Ovary (tissue), 9 donors: ENCODE measurements around the gene UGGT2. TPM values are rescaled to one million over a fixed set of nuclear protein-coding genes. Genes with fewer than 3 reads are reported as not detected.
"Not testable (repeated sequence)": the region's sequence is repeated elsewhere in the genome, so short reads cannot be mapped to it uniquely, and the experiment has no call there.

Experiments used
- DNase-seq, 5 donors: peaks; one replicate each; pipeline ENCODE4 v3.0.0-alpha.2; 2019 to 2020
- H3K27ac ChIP-seq, 2 donors: fragments of 200-600 bp; one replicate each; pipeline versions ENCODE4 v1.5.1 to v1.8.0; 2019 to 2022
- H3K27me3 ChIP-seq: fragments of 200-600 bp; one replicate; pipeline ENCODE4 v1.8.0; 2022
- H3K36me3 ChIP-seq: fragments of 200-600 bp; sonication (generic); one replicate; pipeline ENCODE4 v1.5.1; 2019
- H3K4me1 ChIP-seq: one replicate; pipeline ENCODE4 v1.8.1; 2013; ENCODE audit warnings: mild to moderate bottlenecking, moderate library complexity; ENCODE audit not compliant: insufficient read depth
- H3K4me3 ChIP-seq: fragments of 200-600 bp; sonication (generic); one replicate; pipeline ENCODE4 v1.5.1; 2017
- H3K9me3 ChIP-seq, 2 donors: fragments of 200-600 bp in 1 of 2; sonication (generic) in 1 of 2; one replicate each; pipeline versions ENCODE4 v1.5.1 to v1.8.1; 2013 to 2019; ENCODE audit warnings: mild to moderate bottlenecking in 1 of 2, moderate library complexity in 1 of 2
- EP300 ChIP-seq: sonication (generic); formaldehyde crosslinking; IDR thresholded peaks from one replicate; pipeline ENCODE4 v1.6.1; 2017; ENCODE audit warnings: antibody characterized with exemption
- POLR2A ChIP-seq: fragments of 450-650 bp; IDR thresholded peaks from one replicate; pipeline ENCODE4 v1.6.1; 2017; ENCODE audit warnings: antibody characterized with exemption, mild to moderate bottlenecking, moderate library complexity
- WGBS, 3 donors: extraction: QIAGEN DNeasy Blood & Tissue Kit in 1 of 3; methylation state at CpG; one replicate each; pipeline versions ENCODE4 v1.1.5 to v1.1.7; 2013 to 2017; 5-methylcytosine and 5-hydroxymethylcytosine counted together
- intact Hi-C, 4 donors: fragments of 100-400 bp; cut with DNase I; formaldehyde crosslinking; loops; one replicate each; pipeline versions ENCODE4 v1.11.0 to v1.15.1; 2022 to 2023
- polyA plus RNA-seq, 2 donors: library from polyadenylated mRNA; stranded (reverse); fragments of 200-250 nt in 1 of 2; fragments of 350-450 nt in 1 of 2; fragmentation: Illumina TruSeq in 1 of 2; extraction: RNeasy Lipid Tissue Mini Kit (QIAGEN cat#74804) in 1 of 2; gene quantifications; one replicate each; pipeline ENCODE4 v1.2.3, GENCODE V29; 2013 to 2014
- total RNA-seq, 7 donors: library from RNA; depleted of rRNA in 2 of 7; stranded (reverse); fragments of >200 nt in 2 of 7; fragmentation: NEBNext Ultra II Directional in 3 of 7; extraction: Animal tissue kit (Norgen Biotek cat#: 25700) in 3 of 7; gene quantifications; one replicate each; pipeline versions ENCODE4 v1.1.0 to v1.2.4, GENCODE V29; 2016 to 2023
- TF ChIP-seq, protein P1 (sequence below), 3 donors: fragments of 450-650 bp in 2 of 3; fragments of 200-600 bp in 1 of 3; IDR thresholded peaks; one replicate each; pipeline versions ENCODE4 v1.5.1 to v1.8.0; 2016 to 2022; ENCODE audit warnings: antibody characterized with exemption in 3 of 3, mild to moderate bottlenecking in 1 of 3
- donor health status: DM: no; HTN: no; CAD: no; lungs with moderate emphysema.
- donor health status: DM: no; HTN: no; CAD: no.
- donor health status: Bipolar disorder and iron deficiency.
- donor health status: DM: yes; HTN: yes; CAD: no.
- donor health status: DM: no; HTN: no; CAD: no.
- donor health status: DM: yes; HTN: yes; CAD: no.

UGGT2 gene
- total and polyA plus RNA-seq, 9 donors, result 7.7 to 52.6 (median 28.9) TPM

DNA sequence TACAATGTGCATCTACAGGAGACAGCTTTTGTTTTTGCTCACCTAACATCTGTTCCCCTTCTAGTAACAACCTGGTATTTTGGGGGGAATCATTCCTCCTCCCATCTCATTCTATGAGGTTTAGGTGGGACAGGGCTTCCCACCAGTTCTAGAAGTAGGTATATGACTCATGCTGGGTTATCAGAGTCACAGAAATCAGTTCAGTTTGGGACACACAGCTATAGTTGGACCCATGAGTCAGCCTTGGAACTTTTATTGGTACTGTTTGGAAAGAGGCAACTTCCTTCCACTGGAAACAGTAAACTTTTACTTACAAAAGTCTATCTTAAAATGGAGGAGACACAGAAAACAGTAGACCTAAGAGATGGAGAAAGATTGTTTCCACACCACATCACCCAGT, 190.8 kb downstream of the UGGT2 start:
- Histone ChIP-seq H3K27me3 (no peaks in the 10 kb centered on the region), H3K9me3 (no peaks in the 10 kb centered on the region), H3K27ac (no peak overlapping the region), H3K4me3 (no peak overlapping the region), H3K36me3 (no peaks in the 10 kb centered on the region), H3K4me1 (peaks cover 2% of the 10 kb centered on the region)
- TF ChIP-seq EP300 (no peak), POLR2A (no peak)
- TF ChIP-seq, protein P1, sequence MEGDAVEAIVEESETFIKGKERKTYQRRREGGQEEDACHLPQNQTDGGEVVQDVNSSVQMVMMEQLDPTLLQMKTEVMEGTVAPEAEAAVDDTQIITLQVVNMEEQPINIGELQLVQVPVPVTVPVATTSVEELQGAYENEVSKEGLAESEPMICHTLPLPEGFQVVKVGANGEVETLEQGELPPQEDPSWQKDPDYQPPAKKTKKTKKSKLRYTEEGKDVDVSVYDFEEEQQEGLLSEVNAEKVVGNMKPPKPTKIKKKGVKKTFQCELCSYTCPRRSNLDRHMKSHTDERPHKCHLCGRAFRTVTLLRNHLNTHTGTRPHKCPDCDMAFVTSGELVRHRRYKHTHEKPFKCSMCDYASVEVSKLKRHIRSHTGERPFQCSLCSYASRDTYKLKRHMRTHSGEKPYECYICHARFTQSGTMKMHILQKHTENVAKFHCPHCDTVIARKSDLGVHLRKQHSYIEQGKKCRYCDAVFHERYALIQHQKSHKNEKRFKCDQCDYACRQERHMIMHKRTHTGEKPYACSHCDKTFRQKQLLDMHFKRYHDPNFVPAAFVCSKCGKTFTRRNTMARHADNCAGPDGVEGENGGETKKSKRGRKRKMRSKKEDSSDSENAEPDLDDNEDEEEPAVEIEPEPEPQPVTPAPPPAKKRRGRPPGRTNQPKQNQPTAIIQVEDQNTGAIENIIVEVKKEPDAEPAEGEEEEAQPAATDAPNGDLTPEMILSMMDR (IDR thresholded peaks at IDR 0.05), result no peak
- intact Hi-C loops, result no loop called here
- no peak for DNase-seq

DNA sequence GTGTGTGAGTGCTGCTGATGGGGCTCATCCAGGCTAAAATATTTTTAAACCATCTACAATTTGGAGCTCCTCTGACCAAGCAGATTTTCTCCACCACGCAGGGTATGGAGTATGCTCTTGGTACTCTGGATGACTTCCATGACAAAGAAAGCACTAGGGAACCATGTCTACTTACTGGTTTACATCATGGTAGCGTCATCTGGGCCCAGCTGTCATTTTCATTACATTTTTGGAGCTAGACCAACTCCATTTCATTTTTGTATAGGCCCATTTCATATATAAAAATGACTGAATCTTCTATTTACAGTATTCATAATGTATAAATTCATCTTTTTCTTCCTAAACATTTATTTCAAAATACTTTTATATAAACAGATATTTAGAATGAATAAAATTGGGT, 191.9 kb downstream of the UGGT2 start:
- DNase-seq, result no peak
- no peaks in the 10 kb centered on the region for H3K9me3 ChIP-seq
- H3K36me3 ChIP-seq, result no peaks in the 10 kb centered on the region
- TF ChIP-seq EP300, result no peak
- TF ChIP-seq POLR2A, result no peak
- TF ChIP-seq, protein P1 (IDR thresholded peaks at IDR 0.05), result no peak
- H3K27me3 ChIP-seq, result no peaks in the 10 kb centered on the region
- no peak overlapping the region for H3K4me3 ChIP-seq
- intact Hi-C loops, result no loop called here
- H3K27ac ChIP-seq, result no peak overlapping the region
- peaks cover 2% of the 10 kb centered on the region for H3K4me1 ChIP-seq
- WGBS, 3 donors, result 77 to 91% (median 90%) methylated on average over 2 of the region's 2 CpGs

DNA sequence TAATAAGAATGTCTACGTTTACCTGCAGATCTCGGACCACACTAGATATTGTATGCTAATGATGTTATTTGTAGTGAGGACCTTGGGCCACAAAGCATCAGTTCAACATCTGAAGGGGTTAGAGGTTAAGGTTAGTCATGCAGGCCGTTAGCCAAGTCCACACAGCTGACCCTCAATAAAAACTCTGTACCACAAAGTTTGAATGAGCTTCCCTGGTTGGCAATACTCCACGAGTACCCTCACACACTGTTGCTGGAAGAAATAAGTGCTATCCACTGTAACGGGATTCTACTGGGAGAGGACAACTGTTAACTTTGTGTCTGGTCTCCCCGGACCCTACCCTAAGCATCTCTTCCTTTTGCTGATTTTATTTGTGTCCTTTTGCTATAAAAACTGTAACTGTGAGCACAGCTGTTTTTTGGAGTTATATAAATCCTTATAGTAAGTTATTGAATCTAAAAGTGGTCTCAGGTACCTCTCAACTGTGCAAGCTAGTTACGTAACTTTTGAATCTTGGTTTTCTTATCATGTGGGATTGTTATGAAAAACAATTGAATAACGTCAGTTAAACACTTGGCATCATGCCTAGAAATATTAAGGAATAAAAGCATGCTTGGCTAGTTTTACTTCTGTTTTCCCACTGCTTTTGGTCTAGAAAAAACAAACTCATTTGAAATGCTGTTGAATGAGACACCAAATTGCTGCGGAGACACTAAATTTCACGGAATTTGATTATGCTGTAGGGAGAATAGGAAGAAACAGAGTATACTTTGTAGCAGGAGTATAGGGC, 194.7 kb downstream of the UGGT2 start:
- Histone ChIP-seq H3K4me3 (no peak overlapping the region), H3K36me3 (no peaks in the 10 kb centered on the region), H3K4me1 (peaks cover 2% of the 10 kb centered on the region), H3K27ac (no peak overlapping the region), H3K27me3 (no peaks in the 10 kb centered on the region), H3K9me3 (no peaks in the 10 kb centered on the region)
- no peak for DNase-seq
- 34 to 56% (median 39%) methylated on average over 10 of the region's 10 CpGs for WGBS, 3 donors
- intact Hi-C loops, result no loop called here
- TF ChIP-seq EP300 (no peak), POLR2A (no peak)
- TF ChIP-seq, protein P1 (IDR thresholded peaks at IDR 0.05), result no peak

DNA sequence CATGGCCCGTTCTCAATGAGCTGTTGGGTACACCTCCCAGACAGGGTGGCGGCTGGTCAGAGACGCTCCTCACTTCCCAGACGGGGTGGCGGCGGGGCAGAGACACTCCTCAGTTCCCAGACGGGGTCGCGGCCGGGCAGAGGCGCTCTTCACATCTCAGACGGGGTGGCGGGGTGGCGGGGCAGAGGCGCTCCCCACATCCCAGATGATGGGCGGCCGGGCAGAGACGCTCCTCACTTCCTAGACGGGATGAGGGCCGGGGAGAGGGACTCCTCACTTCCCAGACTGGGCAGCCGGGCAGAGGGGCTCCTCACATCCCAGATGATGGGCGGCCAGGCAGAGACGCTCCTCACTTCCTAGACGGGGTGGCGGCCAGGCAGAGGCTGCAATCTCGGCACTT, 207.5 kb downstream of the UGGT2 start:
- H3K27me3 ChIP-seq, H3K4me3 ChIP-seq, intact Hi-C loops, H3K4me1 ChIP-seq, H3K36me3 ChIP-seq, H3K27ac ChIP-seq, DNase-seq, H3K9me3 ChIP-seq: not testable (repeated sequence)
- WGBS, 3 donors, result 95 to 96% (median 95%) methylated on average over 23 to 26 of the region's 26 CpGs

DNA sequence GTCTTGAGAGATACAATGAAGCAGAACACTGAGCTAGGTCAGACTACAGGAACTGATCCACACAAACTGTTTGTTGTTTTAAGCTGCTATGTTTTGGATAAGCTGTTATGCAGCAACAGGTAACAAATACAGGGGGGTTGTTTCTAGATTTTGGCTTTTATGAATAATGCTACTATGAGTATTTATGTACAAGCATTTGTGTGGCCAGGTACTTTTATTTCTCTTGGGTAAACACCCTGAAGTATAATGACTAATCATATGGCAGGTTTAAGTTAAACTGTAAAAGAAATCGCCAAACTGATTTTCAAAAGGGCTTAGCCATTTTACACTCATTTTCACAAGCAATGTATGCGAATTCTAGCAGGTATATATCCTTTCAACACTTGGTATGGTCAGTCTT, 210.3 kb downstream of the UGGT2 start:
- no peak for DNase-seq
- Histone ChIP-seq H3K4me3 (no peak overlapping the region), H3K9me3 (no peaks in the 10 kb centered on the region), H3K27me3 (no peaks in the 10 kb centered on the region), H3K27ac (no peak overlapping the region), H3K4me1 (no peaks in the 10 kb centered on the region), H3K36me3 (no peaks in the 10 kb centered on the region)
- TF ChIP-seq EP300 (no peak), POLR2A (no peak)
- TF ChIP-seq, protein P1 (IDR thresholded peaks at IDR 0.05), result no peak
- WGBS, 3 donors, result 95 to 98% (median 95%) methylated on average over 2 of the region's 2 CpGs
- intact Hi-C loops, result no loop called here
